NB4 (cell line): ENCODE data around the gene RRP1B.
"Not testable (repeated sequence)": the region's sequence is repeated elsewhere in the genome, so short reads cannot be mapped to it uniquely, and the experiment has no call there.

Experiments used
- DNase-seq: peaks from one replicate; pipeline ENCODE4 v3.0.0; 2010; ENCODE audit warnings: low read depth
- H3K4me3 ChIP-seq: one replicate; pipeline ENCODE4 v1.5.1; 2011; ENCODE audit warnings: mild to moderate bottlenecking, low read depth, low read length, moderate library complexity
- CTCF ChIP-seq: IDR thresholded peaks from one replicate; pipeline ENCODE4 v1.5.1; 2012; ENCODE audit warnings: low read depth, low read length
- MYC ChIP-seq: IDR thresholded peaks from 2 replicates; pipeline ENCODE4 v1.6.1; 2011; ENCODE audit warnings: low read depth, low read length
- POLR2A ChIP-seq: IDR thresholded peaks from 2 replicates; pipeline ENCODE4 v1.6.1; 2011; ENCODE audit warnings: mild to moderate bottlenecking; ENCODE audit not compliant: insufficient read length; ENCODE audit errors: extremely low read depth
- TF ChIP-seq, protein P1 (sequence below): IDR thresholded peaks from 2 replicates; pipeline ENCODE4 v1.6.1; 2011; ENCODE audit warnings: low read depth, low read length

RRP1B gene, protein sequence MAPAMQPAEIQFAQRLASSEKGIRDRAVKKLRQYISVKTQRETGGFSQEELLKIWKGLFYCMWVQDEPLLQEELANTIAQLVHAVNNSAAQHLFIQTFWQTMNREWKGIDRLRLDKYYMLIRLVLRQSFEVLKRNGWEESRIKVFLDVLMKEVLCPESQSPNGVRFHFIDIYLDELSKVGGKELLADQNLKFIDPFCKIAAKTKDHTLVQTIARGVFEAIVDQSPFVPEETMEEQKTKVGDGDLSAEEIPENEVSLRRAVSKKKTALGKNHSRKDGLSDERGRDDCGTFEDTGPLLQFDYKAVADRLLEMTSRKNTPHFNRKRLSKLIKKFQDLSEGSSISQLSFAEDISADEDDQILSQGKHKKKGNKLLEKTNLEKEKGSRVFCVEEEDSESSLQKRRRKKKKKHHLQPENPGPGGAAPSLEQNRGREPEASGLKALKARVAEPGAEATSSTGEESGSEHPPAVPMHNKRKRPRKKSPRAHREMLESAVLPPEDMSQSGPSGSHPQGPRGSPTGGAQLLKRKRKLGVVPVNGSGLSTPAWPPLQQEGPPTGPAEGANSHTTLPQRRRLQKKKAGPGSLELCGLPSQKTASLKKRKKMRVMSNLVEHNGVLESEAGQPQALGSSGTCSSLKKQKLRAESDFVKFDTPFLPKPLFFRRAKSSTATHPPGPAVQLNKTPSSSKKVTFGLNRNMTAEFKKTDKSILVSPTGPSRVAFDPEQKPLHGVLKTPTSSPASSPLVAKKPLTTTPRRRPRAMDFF

GRCh38 chr21:43659136-43660000 is at the start of gene RRP1B, which contains the start of gene HSF2BP:
RRP1B (plus strand) TSS chr21:43659560; CDS start chr21:43659665, 105 bp downstream.
HSF2BP (minus strand) TSS chr21:43659488; CDS start chr21:43658096, 1,392 bp downstream.
- peak; percentile 90 for DNase-seq

GRCh38 chr21:43611598-43612369 is 47.6 kb upstream of the RRP1B start:
- no peak overlapping the region for H3K4me3 ChIP-seq
- peak; percentile 51 for DNase-seq
- TF ChIP-seq, protein P1, sequence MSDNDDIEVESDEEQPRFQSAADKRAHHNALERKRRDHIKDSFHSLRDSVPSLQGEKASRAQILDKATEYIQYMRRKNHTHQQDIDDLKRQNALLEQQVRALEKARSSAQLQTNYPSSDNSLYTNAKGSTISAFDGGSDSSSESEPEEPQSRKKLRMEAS: no peak
- no peak for TF ChIP-seq POLR2A
- peak; percentile 79 for TF ChIP-seq CTCF

More at GRCh38 chr21:43659136-43660000, at the start of gene RRP1B, which contains the start of gene HSF2BP:
- peak within 1 kb of the TSS; percentile 94 for H3K4me3 ChIP-seq
- TF ChIP-seq MYC (peak; percentile 99), CTCF (no peak), POLR2A (peak; percentile 90)
- TF ChIP-seq, protein P1: peak; percentile 98

DNA sequence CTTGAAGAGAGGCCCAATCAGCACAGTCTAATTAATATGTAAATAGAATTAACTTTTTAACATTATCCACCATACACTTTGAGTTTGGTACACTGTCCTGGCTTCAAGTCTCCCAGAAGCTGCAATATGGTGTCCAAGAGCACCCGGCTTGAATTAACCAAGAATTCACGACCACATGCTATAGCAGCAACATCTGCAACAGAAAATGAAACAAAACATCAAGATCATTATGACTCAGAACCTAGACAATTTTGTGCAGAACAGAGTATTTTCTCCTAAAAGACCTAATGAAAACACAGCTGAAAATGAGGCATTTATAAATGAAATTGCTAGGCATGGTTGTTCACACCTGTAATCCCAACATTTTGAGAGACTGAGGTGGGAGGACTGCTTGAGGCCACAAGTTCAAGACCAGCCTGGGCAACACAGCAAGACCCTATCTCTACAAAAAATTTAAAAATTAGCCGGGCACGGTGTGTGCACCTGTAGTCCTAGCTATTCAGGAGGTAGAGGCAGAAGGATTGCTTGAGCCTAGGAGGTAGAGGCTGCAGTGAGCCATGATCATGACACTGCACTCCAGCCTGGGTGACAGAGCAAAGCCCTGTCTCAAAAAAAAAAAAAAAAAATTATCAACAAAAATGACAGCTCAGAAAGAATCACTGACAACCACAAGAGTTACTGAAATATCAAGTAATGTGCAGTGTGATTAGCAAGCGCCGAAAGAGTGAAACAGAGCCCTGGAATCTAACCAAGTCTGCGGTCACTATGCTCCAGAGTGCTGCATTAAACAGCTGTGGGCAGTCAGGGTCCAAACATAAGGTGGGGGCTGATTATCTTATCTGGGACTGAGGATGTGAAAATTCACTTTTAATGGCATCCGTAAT is 45.4 kb upstream of the RRP1B start:
- DNase-seq: no peak
- TF ChIP-seq POLR2A (no peak), CTCF (no peak), MYC (no peak)
- TF ChIP-seq, protein P1: no peak

GRCh38 chr21:43614839-43615238 is 44.5 kb upstream of the RRP1B start:
- H3K4me3 ChIP-seq: no peak overlapping the region
- no peak for DNase-seq
- TF ChIP-seq, protein P1: no peak

More for the DNA sequence above, 45.4 kb upstream of the RRP1B start:
- H3K4me3 ChIP-seq: no peak overlapping the region

GRCh38 chr21:43616861-43617260 is 42.5 kb upstream of the RRP1B start:
- not testable (repeated sequence) for DNase-seq

GRCh38 chr21:43618940-43619339 is 40.4 kb upstream of the RRP1B start:
- H3K4me3 ChIP-seq: no peak overlapping the region
- TF ChIP-seq CTCF (no peak), POLR2A (no peak), MYC (no peak)
- TF ChIP-seq, protein P1: no peak
- no peak for DNase-seq

More at GRCh38 chr21:43616861-43617260, 42.5 kb upstream of the RRP1B start:
- not testable (repeated sequence) for H3K4me3 ChIP-seq
